ENCODE measurements around the gene RGS7. TPM values are rescaled to one million over a fixed set of nuclear protein-coding genes. Genes with fewer than 3 reads are reported as not detected.

The RGS7 gene
- total and polyA plus RNA-seq, 10 of the 15 experiments (the other 5 are each of a cell fraction or from before 2014, with no cell fraction given), result not detected

GRCh38 chr1:241079459-241079858 lies 277.5 kb downstream of the RGS7 start:
- Histone ChIP-seq H3K9me3 (replicated peaks; ENCODE audit: control insufficient read depth, insufficient read depth, low read length) (no peaks in the 10 kb centered on the region), H3K27me3 (replicated peaks in 1 of 2; ENCODE audit: control insufficient read depth in 2 of 2, insufficient read depth in 2 of 2, low read length in 1 of 2) (no peaks in the 10 kb centered on the region), H3K27ac (ENCODE audit: control insufficient read depth, insufficient read depth) (no peak overlapping the region), H3K9ac (ENCODE audit: control insufficient read depth, insufficient read depth, low read length) (no peak overlapping the region), H3K4me1 (ENCODE audit: control insufficient read depth, insufficient read depth, low read length) (no peaks in the 10 kb centered on the region), H3K79me2 (ENCODE audit: control insufficient read depth, insufficient read depth, low read length) (no peaks in the 10 kb centered on the region), H3K36me3 (ENCODE audit: control insufficient read depth in 2 of 2, insufficient read depth in 2 of 2, low read length in 1 of 2) (no peaks in the 10 kb centered on the region), H3K4me2 (ENCODE audit: control insufficient read depth, insufficient read depth) (no peak overlapping the region), H4K20me1 (ENCODE audit: control insufficient read depth, insufficient read depth) (no peaks in the 10 kb centered on the region), H3K4me3 (no peak overlapping the region), H2AFZ (ENCODE audit: control insufficient read depth, low read depth, low read length) (no peak overlapping the region)
- in situ Hi-C loops (cut with MboI), result no loop called here
- 67% methylated on average over 1 of the region's 1 CpG for WGBS (ENCODE audit: insufficient coverage, insufficient replicate concordance, low lambda C conversion rate, missing lambda C conversion rate)
- intact Hi-C loops (cut with micrococcal nuclease; ENCODE audit: unreplicated experiment), result no loop called here
- SMC1A ChIA-PET (ENCODE audit: uncharacterized antibody, unreplicated experiment), result no interaction called here
- DNase-seq (ENCODE audit: low read depth, low spot score) (no peak), FAIRE-seq (no peak), ATAC-seq (no peak)
- no TSS peak for BruUV-seq (replicated peaks)
- POLR2A ChIA-PET, result interaction anchor here (0.5 kb wide), 1 partner anchor 90 kb away, joined by 8 read pairs; no protein-coding TSS in a partner anchor
- RAD21 ChIA-PET (ENCODE audit: unreplicated experiment), result no interaction called here
- CTCF ChIA-PET, result no interaction called here
- TF ChIP-seq MYB (IDR thresholded peaks at IDR 0.05; ENCODE audit: borderline replicate concordance, low read depth, low read length) (no peak), TAF1 (IDR thresholded peaks at IDR 0.05; ENCODE audit: borderline replicate concordance, low read depth, low read length) (no peak), PBX3 (IDR thresholded peaks at IDR 0.05; ENCODE audit: insufficient replicate concordance, low read depth, low read length) (no peak), RCOR1 (conservative IDR thresholded peaks at IDR 0.05; ENCODE audit: low read depth, low read length) (no peak), STAT1 (conservative IDR thresholded peaks at IDR 0.05) (no peak), RAD51 (IDR thresholded peaks at IDR 0.05) (no peak), SMAD1 (IDR thresholded peaks at IDR 0.05; ENCODE audit: low read depth, partially characterized antibody) (no peak), YY1 (IDR thresholded peaks at IDR 0.05; ENCODE audit: low read depth, low read length) (no peak), KLF5 (IDR thresholded peaks at IDR 0.05; ENCODE audit: partially characterized antibody) (no peak), PML (IDR thresholded peaks at IDR 0.05; ENCODE audit: low read length) (no peak)
- TF ChIP-seq, protein P1, sequence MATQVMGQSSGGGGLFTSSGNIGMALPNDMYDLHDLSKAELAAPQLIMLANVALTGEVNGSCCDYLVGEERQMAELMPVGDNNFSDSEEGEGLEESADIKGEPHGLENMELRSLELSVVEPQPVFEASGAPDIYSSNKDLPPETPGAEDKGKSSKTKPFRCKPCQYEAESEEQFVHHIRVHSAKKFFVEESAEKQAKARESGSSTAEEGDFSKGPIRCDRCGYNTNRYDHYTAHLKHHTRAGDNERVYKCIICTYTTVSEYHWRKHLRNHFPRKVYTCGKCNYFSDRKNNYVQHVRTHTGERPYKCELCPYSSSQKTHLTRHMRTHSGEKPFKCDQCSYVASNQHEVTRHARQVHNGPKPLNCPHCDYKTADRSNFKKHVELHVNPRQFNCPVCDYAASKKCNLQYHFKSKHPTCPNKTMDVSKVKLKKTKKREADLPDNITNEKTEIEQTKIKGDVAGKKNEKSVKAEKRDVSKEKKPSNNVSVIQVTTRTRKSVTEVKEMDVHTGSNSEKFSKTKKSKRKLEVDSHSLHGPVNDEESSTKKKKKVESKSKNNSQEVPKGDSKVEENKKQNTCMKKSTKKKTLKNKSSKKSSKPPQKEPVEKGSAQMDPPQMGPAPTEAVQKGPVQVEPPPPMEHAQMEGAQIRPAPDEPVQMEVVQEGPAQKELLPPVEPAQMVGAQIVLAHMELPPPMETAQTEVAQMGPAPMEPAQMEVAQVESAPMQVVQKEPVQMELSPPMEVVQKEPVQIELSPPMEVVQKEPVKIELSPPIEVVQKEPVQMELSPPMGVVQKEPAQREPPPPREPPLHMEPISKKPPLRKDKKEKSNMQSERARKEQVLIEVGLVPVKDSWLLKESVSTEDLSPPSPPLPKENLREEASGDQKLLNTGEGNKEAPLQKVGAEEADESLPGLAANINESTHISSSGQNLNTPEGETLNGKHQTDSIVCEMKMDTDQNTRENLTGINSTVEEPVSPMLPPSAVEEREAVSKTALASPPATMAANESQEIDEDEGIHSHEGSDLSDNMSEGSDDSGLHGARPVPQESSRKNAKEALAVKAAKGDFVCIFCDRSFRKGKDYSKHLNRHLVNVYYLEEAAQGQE (IDR thresholded peaks at IDR 0.05; ENCODE audit: low read depth, low read length), result no peak
- TF ChIP-seq, protein P2, sequence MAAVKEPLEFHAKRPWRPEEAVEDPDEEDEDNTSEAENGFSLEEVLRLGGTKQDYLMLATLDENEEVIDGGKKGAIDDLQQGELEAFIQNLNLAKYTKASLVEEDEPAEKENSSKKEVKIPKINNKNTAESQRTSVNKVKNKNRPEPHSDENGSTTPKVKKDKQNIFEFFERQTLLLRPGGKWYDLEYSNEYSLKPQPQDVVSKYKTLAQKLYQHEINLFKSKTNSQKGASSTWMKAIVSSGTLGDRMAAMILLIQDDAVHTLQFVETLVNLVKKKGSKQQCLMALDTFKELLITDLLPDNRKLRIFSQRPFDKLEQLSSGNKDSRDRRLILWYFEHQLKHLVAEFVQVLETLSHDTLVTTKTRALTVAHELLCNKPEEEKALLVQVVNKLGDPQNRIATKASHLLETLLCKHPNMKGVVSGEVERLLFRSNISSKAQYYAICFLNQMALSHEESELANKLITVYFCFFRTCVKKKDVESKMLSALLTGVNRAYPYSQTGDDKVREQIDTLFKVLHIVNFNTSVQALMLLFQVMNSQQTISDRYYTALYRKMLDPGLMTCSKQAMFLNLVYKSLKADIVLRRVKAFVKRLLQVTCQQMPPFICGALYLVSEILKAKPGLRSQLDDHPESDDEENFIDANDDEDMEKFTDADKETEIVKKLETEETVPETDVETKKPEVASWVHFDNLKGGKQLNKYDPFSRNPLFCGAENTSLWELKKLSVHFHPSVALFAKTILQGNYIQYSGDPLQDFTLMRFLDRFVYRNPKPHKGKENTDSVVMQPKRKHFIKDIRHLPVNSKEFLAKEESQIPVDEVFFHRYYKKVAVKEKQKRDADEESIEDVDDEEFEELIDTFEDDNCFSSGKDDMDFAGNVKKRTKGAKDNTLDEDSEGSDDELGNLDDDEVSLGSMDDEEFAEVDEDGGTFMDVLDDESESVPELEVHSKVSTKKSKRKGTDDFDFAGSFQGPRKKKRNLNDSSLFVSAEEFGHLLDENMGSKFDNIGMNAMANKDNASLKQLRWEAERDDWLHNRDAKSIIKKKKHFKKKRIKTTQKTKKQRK (IDR thresholded peaks at IDR 0.05; ENCODE audit: low read depth, low read length), result no peak
- TF ChIP-seq, protein P3, sequence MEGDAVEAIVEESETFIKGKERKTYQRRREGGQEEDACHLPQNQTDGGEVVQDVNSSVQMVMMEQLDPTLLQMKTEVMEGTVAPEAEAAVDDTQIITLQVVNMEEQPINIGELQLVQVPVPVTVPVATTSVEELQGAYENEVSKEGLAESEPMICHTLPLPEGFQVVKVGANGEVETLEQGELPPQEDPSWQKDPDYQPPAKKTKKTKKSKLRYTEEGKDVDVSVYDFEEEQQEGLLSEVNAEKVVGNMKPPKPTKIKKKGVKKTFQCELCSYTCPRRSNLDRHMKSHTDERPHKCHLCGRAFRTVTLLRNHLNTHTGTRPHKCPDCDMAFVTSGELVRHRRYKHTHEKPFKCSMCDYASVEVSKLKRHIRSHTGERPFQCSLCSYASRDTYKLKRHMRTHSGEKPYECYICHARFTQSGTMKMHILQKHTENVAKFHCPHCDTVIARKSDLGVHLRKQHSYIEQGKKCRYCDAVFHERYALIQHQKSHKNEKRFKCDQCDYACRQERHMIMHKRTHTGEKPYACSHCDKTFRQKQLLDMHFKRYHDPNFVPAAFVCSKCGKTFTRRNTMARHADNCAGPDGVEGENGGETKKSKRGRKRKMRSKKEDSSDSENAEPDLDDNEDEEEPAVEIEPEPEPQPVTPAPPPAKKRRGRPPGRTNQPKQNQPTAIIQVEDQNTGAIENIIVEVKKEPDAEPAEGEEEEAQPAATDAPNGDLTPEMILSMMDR (IDR thresholded peaks at IDR 0.05 in 2 of 3, conservative IDR thresholded peaks at IDR 0.05 in 1 of 3; ENCODE audit: control insufficient read depth in 2 of 3, extremely low read depth in 1 of 3, insufficient read depth in 1 of 3, low read depth in 3 of 3, low read length in 3 of 3), result no peak

Data from GM12878 (cell line).